ENCODE measurements around the gene NOSTRIN. TPM values are rescaled to one million over a fixed set of nuclear protein-coding genes. Genes with fewer than 3 reads are reported as not detected.

The NOSTRIN gene
- total RNA-seq, 1 experiment from 2014 or later, result 9.8 TPM

- Histone ChIP-seq H3K4me1 (no peaks in the 10 kb centered on the region), H3K4me3 (ENCODE audit: low read depth, low read length) (no peak overlapping the region), H3K9me3 (0 out of 2 replicates have a peak, but pooled peaks cover 3% of the 10 kb centered on the region), H3K27me3 (replicated peaks; ENCODE audit: control insufficient read depth, insufficient read depth, low read length) (peaks cover 2% of the 10 kb centered on the region; the same call in 1 of the 2 replicates), H3K36me3 (ENCODE audit: control insufficient read depth, insufficient read depth, low read length) (no peaks in the 10 kb centered on the region)
- H3K27ac Mint-ChIP-seq (ENCODE audit: unreplicated experiment), result no peak overlapping the region
- H3K36me3 Mint-ChIP-seq (ENCODE audit: insufficient read depth, unreplicated experiment), result no peaks in the 10 kb centered on the region
- POLR2A ChIA-PET, result no interaction called here
- no peaks in the 10 kb centered on the region for H3K9me3 Mint-ChIP-seq (ENCODE audit: unreplicated experiment)
- BruUV-seq (replicated peaks), result no TSS peak
- H3K4me3 Mint-ChIP-seq (ENCODE audit: unreplicated experiment), result no peak overlapping the region
- no peaks in the 10 kb centered on the region for H3K4me1 Mint-ChIP-seq (ENCODE audit: low read depth, unreplicated experiment)
- no peak for DNase-seq
- TF ChIP-seq CTCF (IDR thresholded peaks at IDR 0.05; ENCODE audit: insufficient read depth in 1 of 2, low read depth in 1 of 2, low read length in 1 of 2, severe bottlenecking in 1 of 2, unreplicated experiment in 1 of 2), result no peak
- intact Hi-C loops (cut with micrococcal nuclease; ENCODE audit: unreplicated experiment), result no loop called here
- CTCF ChIA-PET, result interaction anchor here (0.6 kb wide), 1 partner anchor 10 kb away, joined by 3 read pairs; no protein-coding TSS in a partner anchor
- peaks cover 23% of the 10 kb centered on the region for H3K27me3 Mint-ChIP-seq (ENCODE audit: insufficient read depth, unreplicated experiment)
Observed at GRCh38 chr2:168913495-168913894, 111.1 kb downstream of the NOSTRIN start.

Other genes with a start within 250 kb of the NOSTRIN start
- 28.0 and 32.6 TPM in 2 replicates for gene SPC25, start 87.8 kb downstream of the NOSTRIN start, total RNA-seq (2022)
- not detected in 2 replicates for gene G6PC2, start 98.7 kb downstream of the NOSTRIN start, total RNA-seq (2022)
- not detected in 2 replicates for gene ABCB11, start 228.7 kb downstream of the NOSTRIN start, total RNA-seq (2022)